Colon (tissue), 2 donors: ENCODE measurements around the gene FYTTD1.

Source experiments
- FAIRE-seq: peaks from 2 replicates; lab custom pipeline; 2012; peaks lifted over from hg19 to GRCh38; lab: Jason Lieb, UNC
- donor health status: control.
- donor health status: control.

Gene FYTTD1

GRCh38 chr3:197737749-197738462 is 11.8 kb upstream of the FYTTD1 start:
- FAIRE-seq, result no peak

- FAIRE-seq, result no peak
These were observed 6.9 kb upstream of the FYTTD1 start for GRCh38 chr3:197742787-197743186.

- no peak for FAIRE-seq
These were observed 3.5 kb upstream of the FYTTD1 start for GRCh38 chr3:197746209-197746608.

- no peak for FAIRE-seq
These were observed 2.9 kb upstream of the FYTTD1 start for GRCh38 chr3:197746801-197747237.

GRCh38 chr3:197748597-197749314 is 927 bp upstream of the FYTTD1 start:
- FAIRE-seq, result no peak

GRCh38 chr3:197749315-197749600 is 425 bp upstream of the FYTTD1 start:
- no peak for FAIRE-seq

GRCh38 chr3:197750396-197750831 is 731 bp downstream of the FYTTD1 start:
- no peak for FAIRE-seq

GRCh38 chr3:197750858-197751737 is 1.4 kb downstream of the FYTTD1 start:
- no peak for FAIRE-seq

GRCh38 chr3:197752107-197752506 is 2.4 kb downstream of the FYTTD1 start:
- FAIRE-seq, result no peak

GRCh38 chr3:197753263-197753662 is 3.6 kb downstream of the FYTTD1 start:
- FAIRE-seq, result no peak

- no peak for FAIRE-seq
These were observed 7.0 kb downstream of the FYTTD1 start for GRCh38 chr3:197756704-197757103.

GRCh38 chr3:197758512-197758911 is 8.8 kb downstream of the FYTTD1 start:
- FAIRE-seq, result no peak

- FAIRE-seq, result no peak
These were observed 12.1 kb downstream of the FYTTD1 start for GRCh38 chr3:197761784-197762183.

- no peak for FAIRE-seq
These were observed 25.6 kb downstream of the FYTTD1 start for GRCh38 chr3:197775317-197775716.

GRCh38 chr3:197782230-197782629 is 32.5 kb downstream of the FYTTD1 start:
- FAIRE-seq, result no peak

GRCh38 chr3:197784019-197784585 is 34.4 kb downstream of the FYTTD1 start:
- FAIRE-seq, result no peak

GRCh38 chr3:197787412-197787811 is 37.7 kb downstream of the FYTTD1 start:
- FAIRE-seq, result no peak

GRCh38 chr3:197789309-197789708 is 39.6 kb downstream of the FYTTD1 start:
- no peak for FAIRE-seq

- no peak for FAIRE-seq
These were observed 40.4 kb downstream of the FYTTD1 start for GRCh38 chr3:197790033-197790432.

GRCh38 chr3:197791113-197791891 is 41.6 kb downstream of the FYTTD1 start, which contains the start of gene LRCH3:
Gene LRCH3 (plus strand): TSS chr3:197791254. CDS start chr3:197791279, 25 bp downstream.
- no peak for FAIRE-seq

GRCh38 chr3:197791892-197792647 is 42.4 kb downstream of the FYTTD1 start:
- no peak for FAIRE-seq
